HEK293 (cell line): ENCODE data around the gene POLR3E.

Experiments
- KLF7 ChIP-seq: fragments of 450-650 bp; formaldehyde crosslinking; IDR thresholded peaks from 2 replicates; pipeline ENCODE4 v1.5.1; 2016; ENCODE audit warnings: missing biosample characterization, missing genetic modification characterization, borderline replicate concordance
- KLF8 ChIP-seq: fragments of 450-650 bp; formaldehyde crosslinking; IDR thresholded peaks from 2 replicates; pipeline ENCODE4 v1.5.1; 2016; ENCODE audit warnings: missing biosample characterization, missing genetic modification characterization
- KLF9 ChIP-seq: fragments of 450-650 bp; formaldehyde crosslinking; IDR thresholded peaks from 2 replicates; pipeline ENCODE4 v1.5.1; 2016; ENCODE audit warnings: missing biosample characterization, missing genetic modification characterization, low read depth
- PRDM4 ChIP-seq: fragments of 450-650 bp; formaldehyde crosslinking; IDR thresholded peaks from 2 replicates; pipeline ENCODE4 v1.5.1; 2017; ENCODE audit warnings: missing biosample characterization, missing genetic modification characterization
- SP3 ChIP-seq: fragments of 450-650 bp; formaldehyde crosslinking; IDR thresholded peaks from 2 replicates; pipeline ENCODE4 v1.5.1; 2016; ENCODE audit warnings: missing biosample characterization, missing genetic modification characterization
- TSHZ1 ChIP-seq: fragments of 450-650 bp; formaldehyde crosslinking; IDR thresholded peaks from 2 replicates; pipeline ENCODE4 v1.5.1; 2016; ENCODE audit warnings: missing biosample characterization, missing genetic modification characterization, borderline replicate concordance
- ZBTB17 ChIP-seq: fragments of 450-650 bp; formaldehyde crosslinking; IDR thresholded peaks from 2 replicates; pipeline ENCODE4 v1.5.1; 2016; ENCODE audit warnings: missing biosample characterization, missing genetic modification characterization
- ZFHX2 ChIP-seq: fragments of 450-650 bp; formaldehyde crosslinking; conservative IDR thresholded peaks from 2 replicates; pipeline ENCODE4 v1.5.1; 2016; ENCODE audit warnings: missing biosample characterization, missing genetic modification characterization
- ZIC2 ChIP-seq: fragments of 450-650 bp; formaldehyde crosslinking; IDR thresholded peaks from 2 replicates; pipeline ENCODE4 v1.5.1; 2016; ENCODE audit warnings: missing biosample characterization, missing genetic modification characterization
- ZNF19 ChIP-seq: fragments of 450-650 bp; formaldehyde crosslinking; IDR thresholded peaks from 2 replicates; pipeline ENCODE4; 2016; ENCODE audit warnings: missing biosample characterization, missing genetic modification characterization, low read depth
- ZNF501 ChIP-seq: fragments of 450-650 bp; formaldehyde crosslinking; IDR thresholded peaks from 2 replicates; pipeline ENCODE4 v1.5.1; 2016; ENCODE audit warnings: missing biosample characterization, missing genetic modification characterization
- ZNF558 ChIP-seq: fragments of 450-650 bp; formaldehyde crosslinking; IDR thresholded peaks from 2 replicates; pipeline ENCODE4 v1.5.1; 2016; ENCODE audit warnings: missing biosample characterization, missing genetic modification characterization
- ZNF768 ChIP-seq: fragments of 450-650 bp; formaldehyde crosslinking; IDR thresholded peaks from 2 replicates; pipeline ENCODE4 v1.5.1; 2018; ENCODE audit warnings: missing biosample characterization, mild to moderate bottlenecking, missing genetic modification characterization
- TF ChIP-seq, protein P1 (sequence below): fragments of 450-650 bp; formaldehyde crosslinking; IDR thresholded peaks from 2 replicates; pipeline ENCODE4 v1.5.1; 2016; ENCODE audit warnings: missing biosample characterization, missing genetic modification characterization
- TF ChIP-seq, protein P2 (sequence below): fragments of 450-650 bp; formaldehyde crosslinking; IDR thresholded peaks from 2 replicates; pipeline ENCODE4 v1.5.1; 2016; ENCODE audit warnings: missing biosample characterization, missing genetic modification characterization
- TF ChIP-seq, protein P3 (sequence below): fragments of 450-650 bp; formaldehyde crosslinking; IDR thresholded peaks from 2 replicates; pipeline ENCODE4 v1.5.1; 2017; ENCODE audit warnings: missing biosample characterization, missing genetic modification characterization
- TF ChIP-seq, protein P4 (sequence below): fragments of 450-650 bp; formaldehyde crosslinking; conservative IDR thresholded peaks from 2 replicates; pipeline ENCODE4 v1.5.1; 2016; ENCODE audit warnings: low read depth, missing biosample characterization, missing genetic modification characterization

The POLR3E gene

GRCh38 chr16:22297114-22297870 lies at the start of gene POLR3E (continued):
- TF ChIP-seq KLF8 (tag by site-specific recombination) (peak; percentile 90), KLF7 (tag by site-specific recombination) (peak; percentile 73), ZNF19 (tag by site-specific recombination) (no peak), SP3 (tag by site-specific recombination) (peak; percentile 88), KLF9 (tag by site-specific recombination) (peak; percentile 85), ZNF558 (tag by site-specific recombination) (no peak; the same call in 1 of the 2 replicates), ZNF501 (peak; percentile 97), ZFHX2 (tag by site-specific recombination) (peak; percentile 37), ZBTB17 (peak; percentile 31; the same call in 1 of the 2 replicates), ZIC2 (tag by site-specific recombination) (peak; percentile 63), TSHZ1 (tag by site-specific recombination) (peak; percentile 64), PRDM4 (tag by site-specific recombination) (0 out of 2 replicates have a peak, but pooled peaks have one; percentile 30), ZNF768 (tag by site-specific recombination) (peak; percentile 47; the same call in 1 of the 2 replicates)
- TF ChIP-seq, protein P1, sequence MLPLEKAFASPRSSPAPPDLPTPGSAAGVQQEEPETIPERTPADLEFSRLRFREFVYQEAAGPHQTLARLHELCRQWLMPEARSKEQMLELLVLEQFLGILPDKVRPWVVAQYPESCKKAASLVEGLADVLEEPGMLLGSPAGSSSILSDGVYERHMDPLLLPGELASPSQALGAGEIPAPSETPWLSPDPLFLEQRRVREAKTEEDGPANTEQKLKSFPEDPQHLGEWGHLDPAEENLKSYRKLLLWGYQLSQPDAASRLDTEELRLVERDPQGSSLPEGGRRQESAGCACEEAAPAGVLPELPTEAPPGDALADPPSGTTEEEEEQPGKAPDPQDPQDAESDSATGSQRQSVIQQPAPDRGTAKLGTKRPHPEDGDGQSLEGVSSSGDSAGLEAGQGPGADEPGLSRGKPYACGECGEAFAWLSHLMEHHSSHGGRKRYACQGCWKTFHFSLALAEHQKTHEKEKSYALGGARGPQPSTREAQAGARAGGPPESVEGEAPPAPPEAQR (tag by site-specific recombination) = peak; percentile 88
- TF ChIP-seq, protein P2, sequence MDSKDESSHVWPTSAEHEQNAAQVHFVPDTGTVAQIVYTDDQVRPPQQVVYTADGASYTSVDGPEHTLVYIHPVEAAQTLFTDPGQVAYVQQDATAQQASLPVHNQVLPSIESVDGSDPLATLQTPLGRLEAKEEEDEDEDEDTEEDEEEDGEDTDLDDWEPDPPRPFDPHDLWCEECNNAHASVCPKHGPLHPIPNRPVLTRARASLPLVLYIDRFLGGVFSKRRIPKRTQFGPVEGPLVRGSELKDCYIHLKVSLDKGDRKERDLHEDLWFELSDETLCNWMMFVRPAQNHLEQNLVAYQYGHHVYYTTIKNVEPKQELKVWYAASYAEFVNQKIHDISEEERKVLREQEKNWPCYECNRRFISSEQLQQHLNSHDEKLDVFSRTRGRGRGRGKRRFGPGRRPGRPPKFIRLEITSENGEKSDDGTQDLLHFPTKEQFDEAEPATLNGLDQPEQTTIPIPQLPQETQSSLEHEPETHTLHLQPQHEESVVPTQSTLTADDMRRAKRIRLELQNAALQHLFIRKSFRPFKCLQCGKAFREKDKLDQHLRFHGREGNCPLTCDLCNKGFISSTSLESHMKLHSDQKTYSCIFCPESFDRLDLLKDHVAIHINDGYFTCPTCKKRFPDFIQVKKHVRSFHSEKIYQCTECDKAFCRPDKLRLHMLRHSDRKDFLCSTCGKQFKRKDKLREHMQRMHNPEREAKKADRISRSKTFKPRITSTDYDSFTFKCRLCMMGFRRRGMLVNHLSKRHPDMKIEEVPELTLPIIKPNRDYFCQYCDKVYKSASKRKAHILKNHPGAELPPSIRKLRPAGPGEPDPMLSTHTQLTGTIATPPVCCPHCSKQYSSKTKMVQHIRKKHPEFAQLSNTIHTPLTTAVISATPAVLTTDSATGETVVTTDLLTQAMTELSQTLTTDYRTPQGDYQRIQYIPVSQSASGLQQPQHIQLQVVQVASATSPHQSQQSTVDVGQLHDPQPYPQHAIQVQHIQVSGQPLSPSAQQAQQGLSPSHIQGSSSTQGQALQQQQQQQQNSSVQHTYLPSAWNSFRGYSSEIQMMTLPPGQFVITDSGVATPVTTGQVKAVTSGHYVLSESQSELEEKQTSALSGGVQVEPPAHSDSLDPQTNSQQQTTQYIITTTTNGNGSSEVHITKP = peak; percentile 71
- TF ChIP-seq, protein P3, sequence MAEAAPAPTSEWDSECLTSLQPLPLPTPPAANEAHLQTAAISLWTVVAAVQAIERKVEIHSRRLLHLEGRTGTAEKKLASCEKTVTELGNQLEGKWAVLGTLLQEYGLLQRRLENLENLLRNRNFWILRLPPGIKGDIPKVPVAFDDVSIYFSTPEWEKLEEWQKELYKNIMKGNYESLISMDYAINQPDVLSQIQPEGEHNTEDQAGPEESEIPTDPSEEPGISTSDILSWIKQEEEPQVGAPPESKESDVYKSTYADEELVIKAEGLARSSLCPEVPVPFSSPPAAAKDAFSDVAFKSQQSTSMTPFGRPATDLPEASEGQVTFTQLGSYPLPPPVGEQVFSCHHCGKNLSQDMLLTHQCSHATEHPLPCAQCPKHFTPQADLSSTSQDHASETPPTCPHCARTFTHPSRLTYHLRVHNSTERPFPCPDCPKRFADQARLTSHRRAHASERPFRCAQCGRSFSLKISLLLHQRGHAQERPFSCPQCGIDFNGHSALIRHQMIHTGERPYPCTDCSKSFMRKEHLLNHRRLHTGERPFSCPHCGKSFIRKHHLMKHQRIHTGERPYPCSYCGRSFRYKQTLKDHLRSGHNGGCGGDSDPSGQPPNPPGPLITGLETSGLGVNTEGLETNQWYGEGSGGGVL (tag by site-specific recombination) = 0 out of 2 replicates have a peak, but pooled peaks have one; percentile 46
- TF ChIP-seq, protein P4, sequence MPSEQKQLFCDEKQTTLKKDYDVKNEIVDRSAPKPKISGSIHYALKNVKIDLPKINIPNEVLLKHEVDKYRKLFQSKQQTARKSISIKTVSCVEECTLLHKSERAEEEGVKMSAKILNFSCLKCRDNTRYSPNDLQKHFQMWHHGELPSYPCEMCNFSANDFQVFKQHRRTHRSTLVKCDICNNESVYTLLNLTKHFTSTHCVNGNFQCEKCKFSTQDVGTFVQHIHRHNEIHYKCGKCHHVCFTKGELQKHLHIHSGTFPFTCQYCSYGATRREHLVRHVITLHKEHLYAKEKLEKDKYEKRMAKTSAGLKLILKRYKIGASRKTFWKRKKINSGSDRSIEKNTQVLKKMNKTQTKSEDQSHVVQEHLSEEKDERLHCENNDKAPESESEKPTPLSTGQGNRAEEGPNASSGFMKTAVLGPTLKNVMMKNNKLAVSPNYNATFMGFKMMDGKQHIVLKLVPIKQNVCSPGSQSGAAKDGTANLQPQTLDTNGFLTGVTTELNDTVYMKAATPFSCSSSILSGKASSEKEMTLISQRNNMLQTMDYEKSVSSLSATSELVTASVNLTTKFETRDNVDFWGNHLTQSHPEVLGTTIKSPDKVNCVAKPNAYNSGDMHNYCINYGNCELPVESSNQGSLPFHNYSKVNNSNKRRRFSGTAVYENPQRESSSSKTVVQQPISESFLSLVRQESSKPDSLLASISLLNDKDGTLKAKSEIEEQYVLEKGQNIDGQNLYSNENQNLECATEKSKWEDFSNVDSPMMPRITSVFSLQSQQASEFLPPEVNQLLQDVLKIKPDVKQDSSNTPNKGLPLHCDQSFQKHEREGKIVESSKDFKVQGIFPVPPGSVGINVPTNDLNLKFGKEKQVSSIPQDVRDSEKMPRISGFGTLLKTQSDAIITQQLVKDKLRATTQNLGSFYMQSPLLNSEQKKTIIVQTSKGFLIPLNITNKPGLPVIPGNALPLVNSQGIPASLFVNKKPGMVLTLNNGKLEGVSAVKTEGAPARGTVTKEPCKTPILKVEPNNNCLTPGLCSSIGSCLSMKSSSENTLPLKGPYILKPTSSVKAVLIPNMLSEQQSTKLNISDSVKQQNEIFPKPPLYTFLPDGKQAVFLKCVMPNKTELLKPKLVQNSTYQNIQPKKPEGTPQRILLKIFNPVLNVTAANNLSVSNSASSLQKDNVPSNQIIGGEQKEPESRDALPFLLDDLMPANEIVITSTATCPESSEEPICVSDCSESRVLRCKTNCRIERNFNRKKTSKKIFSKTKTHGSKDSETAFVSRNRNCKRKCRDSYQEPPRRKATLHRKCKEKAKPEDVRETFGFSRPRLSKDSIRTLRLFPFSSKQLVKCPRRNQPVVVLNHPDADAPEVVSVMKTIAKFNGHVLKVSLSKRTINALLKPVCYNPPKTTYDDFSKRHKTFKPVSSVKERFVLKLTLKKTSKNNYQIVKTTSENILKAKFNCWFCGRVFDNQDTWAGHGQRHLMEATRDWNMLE = peak; percentile 15; the same call in 1 of the 2 replicates
